ENCODE measurements around the gene PLA2G5.

The PLA2G5 gene

GRCh38 chr1:20074055-20074724 is 4.2 kb downstream of the PLA2G5 start:
- no peaks in the 10 kb centered on the region for H3K79me2 ChIP-seq (ENCODE audit: low read length)
- no peak overlapping the region for H3K9ac ChIP-seq (ENCODE audit: low read length)
- no peaks in the 10 kb centered on the region for H4K20me1 ChIP-seq (ENCODE audit: insufficient read depth, low read length)
- H3K4me3 ChIP-seq (ENCODE audit: low read length), result no peak overlapping the region
- no peaks in the 10 kb centered on the region for H3K36me3 ChIP-seq (replicated peaks; ENCODE audit: insufficient read depth, low read length)
- H3K27ac ChIP-seq (ENCODE audit: low read length), result no peak overlapping the region
- no peaks in the 10 kb centered on the region for H3F3A ChIP-seq (ENCODE audit: insufficient read depth, low read length)
- no peaks in the 10 kb centered on the region for H3K9me3 ChIP-seq (replicated peaks; ENCODE audit: insufficient read depth, low read length)
- H2AFZ ChIP-seq (ENCODE audit: low read length), result no peak overlapping the region
- no peak for DNase-seq
- H3K4me1 ChIP-seq (ENCODE audit: low read length), result peaks cover 13% of the 10 kb centered on the region
- H3K27me3 ChIP-seq (replicated peaks; ENCODE audit: insufficient read depth, low read length), result peaks cover 36% of the 10 kb centered on the region
- no peak overlapping the region for H3K4me2 ChIP-seq (ENCODE audit: low read depth, low read length)
- H3K9me2 ChIP-seq (replicated peaks; ENCODE audit: insufficient read depth, low read length), result no peaks in the 10 kb centered on the region
- TF ChIP-seq EZH2phosphoT487 (IDR thresholded peaks at IDR 0.05; ENCODE audit: low read length) (no peak), EZH2 (optimal IDR thresholded peaks at IDR 0.05; ENCODE audit: low read depth, low read length) (no peak)
- TF ChIP-seq, protein P1, sequence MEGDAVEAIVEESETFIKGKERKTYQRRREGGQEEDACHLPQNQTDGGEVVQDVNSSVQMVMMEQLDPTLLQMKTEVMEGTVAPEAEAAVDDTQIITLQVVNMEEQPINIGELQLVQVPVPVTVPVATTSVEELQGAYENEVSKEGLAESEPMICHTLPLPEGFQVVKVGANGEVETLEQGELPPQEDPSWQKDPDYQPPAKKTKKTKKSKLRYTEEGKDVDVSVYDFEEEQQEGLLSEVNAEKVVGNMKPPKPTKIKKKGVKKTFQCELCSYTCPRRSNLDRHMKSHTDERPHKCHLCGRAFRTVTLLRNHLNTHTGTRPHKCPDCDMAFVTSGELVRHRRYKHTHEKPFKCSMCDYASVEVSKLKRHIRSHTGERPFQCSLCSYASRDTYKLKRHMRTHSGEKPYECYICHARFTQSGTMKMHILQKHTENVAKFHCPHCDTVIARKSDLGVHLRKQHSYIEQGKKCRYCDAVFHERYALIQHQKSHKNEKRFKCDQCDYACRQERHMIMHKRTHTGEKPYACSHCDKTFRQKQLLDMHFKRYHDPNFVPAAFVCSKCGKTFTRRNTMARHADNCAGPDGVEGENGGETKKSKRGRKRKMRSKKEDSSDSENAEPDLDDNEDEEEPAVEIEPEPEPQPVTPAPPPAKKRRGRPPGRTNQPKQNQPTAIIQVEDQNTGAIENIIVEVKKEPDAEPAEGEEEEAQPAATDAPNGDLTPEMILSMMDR (IDR thresholded peaks at IDR 0.05; ENCODE audit: low read length), result no peak

- DNase-seq, result no peak
- Histone ChIP-seq H4K20me1 (ENCODE audit: insufficient read depth, low read length) (no peaks in the 10 kb centered on the region), H3K36me3 (replicated peaks; ENCODE audit: insufficient read depth, low read length) (no peaks in the 10 kb centered on the region), H3K4me1 (ENCODE audit: low read length) (peaks cover 17% of the 10 kb centered on the region), H3F3A (ENCODE audit: insufficient read depth, low read length) (0 out of 2 replicates have a peak, but pooled peaks cover 2% of the 10 kb centered on the region), H3K27me3 (replicated peaks; ENCODE audit: insufficient read depth, low read length) (peaks cover 34% of the 10 kb centered on the region), H3K9ac (ENCODE audit: low read length) (no peak overlapping the region), H2AFZ (ENCODE audit: low read length) (no peak overlapping the region), H3K9me3 (replicated peaks; ENCODE audit: insufficient read depth, low read length) (no peaks in the 10 kb centered on the region), H3K4me3 (ENCODE audit: low read length) (no peak overlapping the region), H3K4me2 (ENCODE audit: low read depth, low read length) (no peak overlapping the region), H3K9me2 (replicated peaks; ENCODE audit: insufficient read depth, low read length) (no peaks in the 10 kb centered on the region), H3K79me2 (ENCODE audit: low read length) (no peaks in the 10 kb centered on the region), H3K27ac (ENCODE audit: low read length) (no peak overlapping the region)
- no peak for TF ChIP-seq EZH2 (optimal IDR thresholded peaks at IDR 0.05; ENCODE audit: low read depth, low read length)
- TF ChIP-seq EZH2phosphoT487 (IDR thresholded peaks at IDR 0.05; ENCODE audit: low read length), result no peak
- TF ChIP-seq, protein P1 (IDR thresholded peaks at IDR 0.05; ENCODE audit: low read length), result no peak
Observed at GRCh38 chr1:20074725-20075171, 4.8 kb downstream of the PLA2G5 start.

DNA sequence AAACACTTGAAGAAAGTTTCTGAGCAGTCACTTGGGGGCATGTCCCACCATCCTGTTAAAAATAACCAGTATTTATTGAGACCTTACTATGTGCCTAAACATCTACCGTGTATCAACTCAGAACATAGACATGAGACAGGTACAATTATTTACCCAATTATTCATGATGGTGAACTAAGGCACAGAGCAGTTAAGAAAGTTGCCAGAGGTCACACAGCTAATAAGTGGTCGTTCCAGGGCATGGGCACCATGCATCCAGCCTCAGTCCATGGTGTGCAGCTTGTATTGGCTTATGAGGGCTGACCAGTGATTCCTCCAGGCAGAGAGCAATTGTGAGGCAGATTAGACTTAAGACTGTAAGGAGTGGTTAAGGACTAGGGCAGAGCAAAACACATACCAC is 5.4 kb downstream of the PLA2G5 start:
- no peak for DNase-seq
- Histone ChIP-seq H3K4me1 (ENCODE audit: low read length) (peaks cover 23% of the 10 kb centered on the region), H3K4me2 (ENCODE audit: low read depth, low read length) (no peak overlapping the region), H3K27me3 (replicated peaks; ENCODE audit: insufficient read depth, low read length) (peaks cover 28% of the 10 kb centered on the region), H3K27ac (ENCODE audit: low read length) (no peak overlapping the region), H3K4me3 (ENCODE audit: low read length) (no peak overlapping the region), H3K79me2 (ENCODE audit: low read length) (no peaks in the 10 kb centered on the region), H3F3A (ENCODE audit: insufficient read depth, low read length) (0 out of 2 replicates have a peak, but pooled peaks cover 3% of the 10 kb centered on the region), H2AFZ (ENCODE audit: low read length) (no peak overlapping the region), H3K9ac (ENCODE audit: low read length) (no peak overlapping the region), H3K9me3 (replicated peaks; ENCODE audit: insufficient read depth, low read length) (no peaks in the 10 kb centered on the region), H3K36me3 (replicated peaks; ENCODE audit: insufficient read depth, low read length) (no peaks in the 10 kb centered on the region), H4K20me1 (ENCODE audit: insufficient read depth, low read length) (no peaks in the 10 kb centered on the region), H3K9me2 (replicated peaks; ENCODE audit: insufficient read depth, low read length) (no peaks in the 10 kb centered on the region)
- TF ChIP-seq EZH2 (optimal IDR thresholded peaks at IDR 0.05; ENCODE audit: low read depth, low read length), result no peak
- TF ChIP-seq, protein P1 (IDR thresholded peaks at IDR 0.05; ENCODE audit: low read length), result no peak
- TF ChIP-seq EZH2phosphoT487 (IDR thresholded peaks at IDR 0.05; ENCODE audit: low read length), result no peak

Data from MM.1S (cell line).